Activated CD8-positive, alpha-beta memory T cell treated with anti-CD3 and anti-CD28 coated beads, Interleukin-2, amount 10 ng/mL, durations not matched to agents 7 days and 5 days (primary cell): ENCODE data around the gene RAB20. TPM values are rescaled to one million over a fixed set of nuclear protein-coding genes. Genes with fewer than 3 reads are reported as not detected.
"Not testable (repeated sequence)": the region's sequence is repeated elsewhere in the genome, so short reads cannot be mapped to it uniquely, and the experiment has no call there.

ENCODE experiments used
- ATAC-seq: fragments of 150-1000 bp; cut with Tn5 transposase; one replicate; pipeline ENCODE4 v1.10.0; 2021; ENCODE audit warnings: moderate library complexity
- CTCF ChIA-PET: fragments of 350-600 bp; sonication (Branson Sonifier 250); formaldehyde crosslinking; loops from one replicate; lab custom pipeline; 2021; ENCODE audit warnings: antibody characterized with exemption; lab: Charles Lee
- DNase-seq: peaks from one replicate; pipeline ENCODE4 v3.0.0-alpha.2; 2020
- H3K27ac Mint-ChIP-seq: one replicate; pipeline ENCODE4 v1.8.0; 2021; ENCODE audit warnings: mild to moderate bottlenecking, mixed read lengths
- H3K27me3 Mint-ChIP-seq: one replicate; pipeline ENCODE4 v1.8.0; 2021; ENCODE audit warnings: mixed read lengths
- H3K36me3 Mint-ChIP-seq: one replicate; pipeline ENCODE4 v1.8.0; 2021; ENCODE audit warnings: mild to moderate bottlenecking, mixed read lengths
- H3K4me1 Mint-ChIP-seq: one replicate; pipeline ENCODE4 v1.8.0; 2021; ENCODE audit warnings: mixed read lengths
- H3K4me3 Mint-ChIP-seq: one replicate; pipeline ENCODE4 v1.8.0; 2021; ENCODE audit warnings: mild to moderate bottlenecking, moderate library complexity, mixed read lengths
- H3K9me3 Mint-ChIP-seq: one replicate; pipeline ENCODE4 v1.8.0; 2022; ENCODE audit warnings: low read depth, mixed read lengths
- total RNA-seq, 2 experiments: library from RNA; stranded (reverse); gene quantifications; one replicate each; pipeline ENCODE4 v1.2.3, GENCODE V29; 2021

RAB20 gene
- total RNA-seq, 2 experiments from 2014 or later = 1.1 to 3.8 TPM

- no peaks in the 10 kb centered on the region for H3K9me3 Mint-ChIP-seq
- H3K36me3 Mint-ChIP-seq = peaks cover 2% of the 10 kb centered on the region
- no peak overlapping the region for H3K27ac Mint-ChIP-seq
- peaks cover 4% of the 10 kb centered on the region for H3K4me1 Mint-ChIP-seq
- H3K27me3 Mint-ChIP-seq = peaks cover 2% of the 10 kb centered on the region
- ATAC-seq (no peak), DNase-seq (no peak)
- no peak overlapping the region for H3K4me3 Mint-ChIP-seq
- CTCF ChIA-PET = no interaction called here
Observed at GRCh38 chr13:110541526-110541920, 20.0 kb downstream of the RAB20 start.

DNA sequence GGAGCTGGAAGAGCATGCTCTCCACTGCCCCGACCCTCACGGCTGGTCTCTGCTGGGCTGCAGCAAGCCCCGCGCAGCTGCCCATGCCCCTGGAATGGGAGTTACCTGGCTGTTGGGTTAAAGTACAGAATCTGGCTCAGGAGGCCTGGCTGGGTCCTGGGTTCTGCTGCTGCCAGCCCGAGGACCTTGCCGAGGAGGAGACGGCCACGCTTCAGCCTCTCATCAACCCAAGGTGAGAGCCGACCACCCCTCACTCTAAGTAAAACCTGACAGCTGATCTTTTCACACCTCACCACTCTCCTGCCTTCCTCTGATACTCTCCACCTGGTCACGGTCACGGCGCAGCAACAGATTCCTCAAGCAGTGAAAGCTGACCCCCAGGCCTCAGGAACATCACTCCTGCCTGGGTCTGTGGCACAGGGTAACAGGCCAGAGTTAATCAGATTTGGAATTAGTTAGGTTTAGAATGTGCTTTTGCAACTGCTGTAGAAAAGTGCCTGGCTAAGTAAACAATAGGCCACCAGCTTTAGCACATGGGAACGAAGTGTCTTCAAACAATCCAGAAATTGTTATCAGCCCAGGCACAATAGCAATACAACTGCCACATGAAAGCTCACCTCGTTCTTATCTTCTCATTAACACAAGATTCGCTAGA lies 20.5 kb downstream of the RAB20 start:
- CTCF ChIA-PET = interaction anchor here (0.9 kb wide), 1 partner anchor 18 kb away, joined by 3 read pairs; no protein-coding TSS in a partner anchor
- H3K27me3 Mint-ChIP-seq = no peaks in the 10 kb centered on the region
- ATAC-seq = no peak
- H3K9me3 Mint-ChIP-seq = no peaks in the 10 kb centered on the region
- no peak overlapping the region for H3K4me3 Mint-ChIP-seq
- DNase-seq = no peak
- peaks cover 8% of the 10 kb centered on the region for H3K4me1 Mint-ChIP-seq
- peaks cover 2% of the 10 kb centered on the region for H3K36me3 Mint-ChIP-seq
- H3K27ac Mint-ChIP-seq = no peak overlapping the region

DNA sequence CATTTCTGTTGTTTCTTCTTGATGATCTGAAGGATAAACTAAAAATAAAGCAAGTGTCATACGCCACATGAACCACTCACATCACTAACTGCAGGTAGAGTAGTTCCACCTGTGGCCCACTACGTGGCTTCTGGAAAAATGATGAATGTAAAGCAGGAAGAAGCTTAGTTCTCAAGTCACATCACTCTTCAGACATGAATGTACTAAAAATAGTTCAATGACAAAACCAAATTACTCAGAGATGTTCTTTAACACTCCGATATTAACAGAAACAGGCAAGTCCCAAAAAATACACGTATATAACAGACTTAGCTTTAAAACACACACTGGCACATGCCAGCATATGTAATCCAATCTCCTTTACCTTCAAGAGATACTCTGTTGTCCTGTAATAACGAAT lies 21.6 kb downstream of the RAB20 start:
- CTCF ChIA-PET = interaction anchor here (1.1 kb wide), 1 partner anchor 9 kb away, joined by 4 read pairs; no protein-coding TSS in a partner anchor
- no peaks in the 10 kb centered on the region for H3K9me3 Mint-ChIP-seq
- no peaks in the 10 kb centered on the region for H3K27me3 Mint-ChIP-seq
- ATAC-seq (no peak), DNase-seq (no peak)
- peaks cover 2% of the 10 kb centered on the region for H3K36me3 Mint-ChIP-seq
- H3K27ac Mint-ChIP-seq = no peak overlapping the region
- no peak overlapping the region for H3K4me3 Mint-ChIP-seq
- peaks cover 10% of the 10 kb centered on the region for H3K4me1 Mint-ChIP-seq

GRCh38 chr13:110538632-110539031 lies 22.9 kb downstream of the RAB20 start:
- ATAC-seq (no peak), DNase-seq (no peak)
- CTCF ChIA-PET = interaction anchor here (0.7 to 1.1 kb wide), 3 partner anchors 10 to 83 kb away, joined by 3 to 4 read pairs (median 3); no protein-coding TSS in a partner anchor
- Mint-ChIP-seq H3K27me3 (no peaks in the 10 kb centered on the region), H3K4me3 (no peak overlapping the region), H3K4me1 (peaks cover 10% of the 10 kb centered on the region), H3K9me3 (no peaks in the 10 kb centered on the region), H3K27ac (no peak overlapping the region), H3K36me3 (no peaks in the 10 kb centered on the region)

DNA sequence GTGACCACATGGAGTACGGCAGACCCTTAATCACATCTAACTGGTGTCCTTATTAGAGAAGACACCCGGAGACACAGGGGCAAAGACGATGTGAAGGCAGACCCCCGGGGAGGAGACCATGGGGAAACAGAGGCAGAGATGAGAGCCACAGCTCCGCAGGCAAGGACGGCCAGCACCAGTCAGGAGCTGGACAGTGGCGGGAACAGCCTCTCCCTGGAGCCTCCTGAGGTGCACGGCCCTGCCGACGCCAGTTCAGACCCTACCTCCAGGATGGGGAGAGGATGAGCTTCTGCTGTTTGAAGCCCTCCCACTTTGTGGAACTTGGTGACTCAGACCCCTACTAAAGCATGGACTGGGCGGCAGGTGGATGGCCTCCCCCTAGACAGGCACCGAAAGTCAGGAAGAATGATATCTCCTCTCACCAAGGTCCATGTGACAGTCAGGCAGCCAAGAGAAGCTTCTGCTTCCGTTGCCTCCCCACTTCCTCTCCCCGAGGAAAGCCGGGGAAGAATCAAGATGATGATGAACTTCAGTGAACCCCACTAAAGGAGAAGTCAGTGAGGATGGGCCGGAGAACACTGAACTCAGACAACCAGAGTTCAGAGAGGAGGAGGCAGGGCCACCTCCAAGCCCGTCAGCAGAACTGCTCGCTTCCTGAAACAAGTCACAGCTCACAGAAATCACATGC lies 25.4 kb downstream of the RAB20 start:
- DNase-seq (no peak), ATAC-seq (no peak)
- H3K4me3 Mint-ChIP-seq = no peak overlapping the region
- no peaks in the 10 kb centered on the region for H3K9me3 Mint-ChIP-seq
- peaks cover 10% of the 10 kb centered on the region for H3K4me1 Mint-ChIP-seq
- CTCF ChIA-PET = interaction anchor here (1.4 kb wide), 1 partner anchor 9 kb away, joined by 3 read pairs; no protein-coding TSS in a partner anchor
- H3K27ac Mint-ChIP-seq = no peak overlapping the region
- no peaks in the 10 kb centered on the region for H3K36me3 Mint-ChIP-seq
- no peaks in the 10 kb centered on the region for H3K27me3 Mint-ChIP-seq

GRCh38 chr13:110535526-110535925 lies 26.0 kb downstream of the RAB20 start:
- no peak for DNase-seq
- Mint-ChIP-seq H3K36me3 (no peaks in the 10 kb centered on the region), H3K4me3 (no peak overlapping the region), H3K9me3 (no peaks in the 10 kb centered on the region), H3K27ac (no peak overlapping the region), H3K27me3 (no peaks in the 10 kb centered on the region), H3K4me1 (peaks cover 10% of the 10 kb centered on the region)
- CTCF ChIA-PET = no interaction called here
- ATAC-seq = no peak

- CTCF ChIA-PET = no interaction called here
- ATAC-seq (no peak), DNase-seq (no peak)
- H3K4me3 Mint-ChIP-seq = no peak overlapping the region
- H3K27ac Mint-ChIP-seq = no peak overlapping the region
- no peaks in the 10 kb centered on the region for H3K27me3 Mint-ChIP-seq
- no peaks in the 10 kb centered on the region for H3K36me3 Mint-ChIP-seq
- H3K9me3 Mint-ChIP-seq = no peaks in the 10 kb centered on the region
- H3K4me1 Mint-ChIP-seq = peaks cover 10% of the 10 kb centered on the region
Observed at GRCh38 chr13:110533771-110534670, 27.5 kb downstream of the RAB20 start.

- H3K27ac Mint-ChIP-seq, ATAC-seq, CTCF ChIA-PET, H3K36me3 Mint-ChIP-seq, H3K9me3 Mint-ChIP-seq, H3K27me3 Mint-ChIP-seq, H3K4me3 Mint-ChIP-seq, H3K4me1 Mint-ChIP-seq, DNase-seq: not testable (repeated sequence)
Observed at GRCh38 chr13:110532258-110532657, 29.3 kb downstream of the RAB20 start.

DNA sequence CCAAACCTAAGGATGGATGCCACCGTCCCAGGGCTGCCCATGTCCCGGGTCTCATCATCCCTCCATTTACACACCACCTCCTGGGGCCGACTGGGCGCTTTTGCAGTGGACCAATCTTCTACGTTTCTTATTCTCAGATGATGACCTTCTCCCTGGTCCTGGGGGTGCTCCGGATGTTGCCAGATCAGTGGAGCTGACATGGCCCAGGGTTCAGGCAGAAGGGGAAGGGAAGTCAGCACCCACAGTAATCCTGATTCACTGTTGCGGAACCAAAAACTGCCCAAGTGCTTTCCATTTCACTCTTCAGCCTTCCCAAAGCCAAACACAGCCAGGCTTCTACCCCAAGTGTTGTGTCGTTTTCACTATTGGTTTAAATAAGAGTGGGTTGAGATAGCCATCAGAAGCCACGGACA lies 29.8 kb downstream of the RAB20 start:
- H3K4me3 Mint-ChIP-seq = no peak overlapping the region
- ATAC-seq (no peak), DNase-seq (no peak)
- H3K4me1 Mint-ChIP-seq = peaks cover 6% of the 10 kb centered on the region
- H3K27me3 Mint-ChIP-seq = no peaks in the 10 kb centered on the region
- H3K9me3 Mint-ChIP-seq = no peaks in the 10 kb centered on the region
- H3K27ac Mint-ChIP-seq = no peak overlapping the region
- CTCF ChIA-PET = no interaction called here
- H3K36me3 Mint-ChIP-seq = no peaks in the 10 kb centered on the region

DNA sequence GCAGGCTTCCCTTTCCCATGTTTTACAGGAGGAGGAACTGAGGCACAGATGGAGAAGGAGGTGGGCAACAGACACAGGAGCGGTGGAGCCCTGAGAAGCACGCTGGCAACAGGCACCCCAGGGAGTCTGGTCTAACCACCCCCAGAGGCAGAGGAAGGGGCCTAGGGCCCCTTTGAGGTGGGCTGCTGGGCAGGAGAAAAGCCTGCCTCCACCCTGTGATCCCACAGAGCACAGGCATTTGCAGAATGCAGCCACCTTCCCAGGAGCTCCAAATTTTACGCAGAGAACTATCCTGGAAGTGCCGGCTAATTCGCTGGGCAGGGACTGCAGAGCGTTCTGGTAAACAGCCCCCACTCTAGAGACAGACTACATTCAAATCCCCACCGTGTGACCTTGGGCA lies 30.4 kb downstream of the RAB20 start:
- no peaks in the 10 kb centered on the region for H3K9me3 Mint-ChIP-seq
- H3K27ac Mint-ChIP-seq = no peak overlapping the region
- H3K27me3 Mint-ChIP-seq = no peaks in the 10 kb centered on the region
- H3K4me1 Mint-ChIP-seq = peaks cover 8% of the 10 kb centered on the region
- DNase-seq (no peak), ATAC-seq (no peak)
- no peak overlapping the region for H3K4me3 Mint-ChIP-seq
- no peaks in the 10 kb centered on the region for H3K36me3 Mint-ChIP-seq
- CTCF ChIA-PET = no interaction called here

- Mint-ChIP-seq H3K27me3 (peaks cover under 1% of the 10 kb centered on the region), H3K4me1 (peaks cover 19% of the 10 kb centered on the region), H3K4me3 (no peak overlapping the region), H3K9me3 (no peaks in the 10 kb centered on the region), H3K36me3 (no peaks in the 10 kb centered on the region), H3K27ac (no peak overlapping the region)
- CTCF ChIA-PET = no interaction called here
- DNase-seq = no peak
- no peak for ATAC-seq
Observed at GRCh38 chr13:110529522-110530311, 31.8 kb downstream of the RAB20 start.

DNA sequence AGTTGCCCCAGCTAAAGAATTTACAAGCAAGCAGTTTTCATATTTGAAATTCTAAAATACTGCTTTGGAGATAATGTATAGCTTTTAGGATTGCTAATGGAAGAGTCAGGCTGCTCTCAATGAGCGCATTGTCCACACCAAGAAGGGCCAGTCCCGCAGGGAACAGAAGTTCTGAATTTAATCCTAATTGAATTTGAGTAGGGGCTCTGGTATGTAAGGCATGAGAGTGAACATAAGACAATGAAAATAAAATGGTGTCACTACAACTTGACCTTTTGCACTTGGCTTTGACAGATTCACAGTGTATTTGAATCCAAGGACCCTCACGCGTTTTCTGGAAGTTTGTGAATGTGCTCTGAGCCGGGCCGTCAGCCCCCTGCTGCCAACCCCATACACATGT lies 32.6 kb downstream of the RAB20 start:
- H3K27me3 Mint-ChIP-seq = peaks cover 2% of the 10 kb centered on the region

DNA sequence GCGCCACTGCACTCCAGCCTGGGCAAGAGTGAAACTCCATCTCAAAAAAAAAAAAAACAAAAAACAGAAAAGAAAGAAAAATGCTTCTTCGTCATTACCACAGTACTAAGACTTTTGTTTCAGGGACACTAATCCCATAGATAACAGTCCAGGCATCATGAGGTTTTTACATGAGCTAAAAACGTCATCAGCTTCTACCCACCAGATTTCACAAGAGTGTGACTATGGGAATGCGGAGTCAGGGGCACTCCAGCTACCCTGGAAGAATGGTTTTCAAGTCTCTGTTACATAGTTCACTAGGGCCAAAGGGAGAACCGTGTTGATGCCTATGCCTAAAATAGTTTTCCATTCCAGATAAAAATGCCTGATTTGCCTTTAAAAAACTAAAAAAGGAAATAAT lies 33.2 kb downstream of the RAB20 start:
- no peak overlapping the region for H3K27ac Mint-ChIP-seq
- no peak overlapping the region for H3K4me3 Mint-ChIP-seq
- peaks cover 1% of the 10 kb centered on the region for H3K36me3 Mint-ChIP-seq
- CTCF ChIA-PET = interaction anchor here (0.7 kb wide), 1 partner anchor 13 kb away, joined by 3 read pairs; no protein-coding TSS in a partner anchor
- DNase-seq (no peak), ATAC-seq (no peak)
- H3K27me3 Mint-ChIP-seq = peaks cover 2% of the 10 kb centered on the region
- peaks cover 28% of the 10 kb centered on the region for H3K4me1 Mint-ChIP-seq
- no peaks in the 10 kb centered on the region for H3K9me3 Mint-ChIP-seq

More for the DNA sequence above, 32.6 kb downstream of the RAB20 start:
- H3K27ac Mint-ChIP-seq = no peak overlapping the region
- H3K9me3 Mint-ChIP-seq = no peaks in the 10 kb centered on the region
- no peak for DNase-seq
- CTCF ChIA-PET = no interaction called here
- H3K36me3 Mint-ChIP-seq = no peaks in the 10 kb centered on the region
- no peak for ATAC-seq
- peaks cover 27% of the 10 kb centered on the region for H3K4me1 Mint-ChIP-seq
- no peak overlapping the region for H3K4me3 Mint-ChIP-seq
